ENCODE data around the gene EFNA5.
A peak's percentile ranks its signal among the peaks of the same experiment; 100 is the strongest.

EFNA5 gene

DNA sequence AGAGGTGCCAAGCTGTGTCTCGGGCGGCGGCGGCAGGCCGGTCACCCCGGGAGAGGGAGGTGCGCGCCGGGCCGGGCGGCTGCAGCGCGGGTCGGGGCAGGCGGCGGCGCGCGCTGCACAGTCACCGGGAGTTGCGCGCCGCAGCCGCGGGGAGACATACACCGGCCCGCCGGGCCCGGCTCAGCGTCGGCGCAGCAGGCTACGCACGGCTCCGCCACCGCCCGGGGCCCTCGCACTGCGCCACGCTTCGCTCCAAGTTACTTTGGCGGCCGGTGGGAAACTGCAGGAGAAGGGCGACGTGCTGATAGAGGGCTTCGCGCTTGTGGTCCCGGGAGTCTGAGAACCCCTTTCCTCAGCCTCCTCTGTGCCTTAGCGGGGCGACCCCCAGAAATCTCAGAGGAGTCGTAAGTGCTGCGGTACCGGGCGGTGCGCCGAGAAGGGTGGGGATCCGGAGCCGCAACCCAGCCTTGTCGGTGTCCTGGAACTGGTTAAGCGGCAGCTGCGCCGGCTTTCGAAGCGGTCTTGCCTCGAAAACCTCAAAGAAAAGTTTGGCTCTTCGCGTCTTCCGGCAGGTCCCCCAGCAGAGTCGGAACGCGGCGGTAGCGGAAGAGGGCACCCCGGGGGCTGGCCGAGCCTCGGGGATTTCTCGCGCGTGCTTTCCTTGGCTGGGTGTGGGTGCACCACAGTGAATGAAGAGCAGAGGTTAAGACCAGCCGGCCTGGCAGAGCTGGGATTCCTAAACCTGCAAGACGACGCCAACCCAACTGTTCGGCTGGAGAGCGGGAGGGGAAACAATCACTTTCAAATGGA, at the start of gene EFNA5:
Gene EFNA5 (minus strand): TSS at position 6 of the 810 bp plus-strand sequence.
- no peak for FAIRE-seq

DNA sequence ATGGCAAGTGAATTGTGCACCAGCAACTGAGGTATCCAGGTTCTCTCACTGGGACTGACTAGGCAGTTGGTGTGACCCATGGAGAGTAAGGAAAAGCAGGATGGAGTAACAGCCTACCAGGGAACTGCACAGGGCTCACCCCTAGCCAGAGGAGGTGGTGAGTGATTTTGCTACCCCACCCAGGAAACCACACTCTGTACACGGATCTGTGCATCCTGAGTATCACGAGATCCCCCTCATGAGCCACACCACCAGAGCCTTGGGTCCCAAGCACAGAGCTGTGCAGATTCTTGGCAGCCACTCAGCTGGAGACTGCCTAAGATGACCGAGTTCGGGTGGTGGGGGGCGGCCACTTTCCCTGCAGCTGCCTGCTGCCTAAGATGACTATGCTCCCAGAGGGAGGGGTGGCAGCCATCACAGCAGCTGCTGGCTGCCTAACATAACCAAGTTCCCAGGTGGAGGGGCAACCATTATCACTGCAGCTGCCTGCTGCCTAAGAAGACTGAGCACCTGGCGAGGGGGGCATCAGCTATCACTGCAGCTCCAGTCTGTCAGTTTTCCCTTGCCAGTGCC, 48.4 kb upstream of the EFNA5 start:
- no peak for FAIRE-seq

DNA sequence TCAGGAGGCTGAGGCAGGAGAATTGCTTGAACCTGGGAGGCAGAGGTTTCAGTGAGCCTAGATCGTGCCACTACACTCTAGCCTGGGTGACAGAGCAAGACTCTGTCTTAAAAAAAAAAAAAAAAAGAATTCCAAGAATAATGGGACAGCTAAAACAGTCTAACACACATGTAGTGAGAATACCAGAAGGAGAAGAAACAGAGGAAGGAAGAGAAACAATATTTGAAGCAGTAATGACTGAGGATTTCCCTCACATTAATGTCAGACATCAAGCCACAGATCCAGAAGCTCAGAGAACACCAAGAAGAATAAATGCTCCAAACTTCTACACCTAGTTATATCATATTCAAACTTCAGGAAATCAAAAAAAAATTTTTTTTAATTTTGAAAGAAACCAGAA, 47.1 kb upstream of the EFNA5 start:
- no peak for FAIRE-seq

DNA sequence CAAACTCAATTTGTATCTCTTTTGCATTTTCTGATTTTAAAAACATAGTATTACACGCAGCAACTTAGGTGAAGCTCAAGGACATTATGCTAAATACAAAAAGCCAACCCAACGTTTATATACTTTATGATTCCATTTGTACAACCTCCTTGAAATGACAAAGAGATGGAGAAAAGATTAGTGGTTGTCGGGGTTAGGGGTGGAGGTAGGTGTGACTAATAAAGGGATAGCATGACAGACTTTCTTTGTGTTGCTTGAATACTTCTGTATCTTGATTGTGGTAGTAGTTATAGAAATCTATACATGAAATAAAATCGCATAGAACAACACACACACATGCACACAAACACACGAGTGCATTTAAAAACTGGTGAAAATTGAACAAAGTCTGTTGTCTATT, 42.5 kb upstream of the EFNA5 start:
- FAIRE-seq = no peak

DNA sequence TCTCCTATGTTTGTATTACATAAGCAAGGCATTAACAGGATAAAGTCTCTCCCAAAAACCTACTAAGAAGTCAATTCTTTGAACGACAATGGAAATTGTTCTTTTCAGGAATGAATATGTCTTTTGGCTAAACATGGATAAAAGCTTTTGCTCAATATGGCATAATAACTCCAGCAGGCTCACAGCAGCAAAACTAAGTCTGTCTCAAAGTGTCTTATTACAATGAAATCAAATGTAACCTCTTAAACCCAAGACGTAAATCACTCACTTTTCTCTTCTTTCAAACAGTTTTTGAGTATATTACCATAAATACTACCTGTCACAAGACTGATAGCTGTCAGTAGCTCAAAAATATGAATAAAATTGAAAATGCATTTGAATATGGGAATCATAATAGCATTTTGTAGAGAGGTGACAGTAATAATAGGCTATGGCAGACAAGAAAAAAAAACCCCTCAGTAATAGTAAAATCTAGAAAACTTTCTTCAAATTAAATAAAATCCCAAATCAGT, 41.7 kb upstream of the EFNA5 start:
- FAIRE-seq = no peak

DNA sequence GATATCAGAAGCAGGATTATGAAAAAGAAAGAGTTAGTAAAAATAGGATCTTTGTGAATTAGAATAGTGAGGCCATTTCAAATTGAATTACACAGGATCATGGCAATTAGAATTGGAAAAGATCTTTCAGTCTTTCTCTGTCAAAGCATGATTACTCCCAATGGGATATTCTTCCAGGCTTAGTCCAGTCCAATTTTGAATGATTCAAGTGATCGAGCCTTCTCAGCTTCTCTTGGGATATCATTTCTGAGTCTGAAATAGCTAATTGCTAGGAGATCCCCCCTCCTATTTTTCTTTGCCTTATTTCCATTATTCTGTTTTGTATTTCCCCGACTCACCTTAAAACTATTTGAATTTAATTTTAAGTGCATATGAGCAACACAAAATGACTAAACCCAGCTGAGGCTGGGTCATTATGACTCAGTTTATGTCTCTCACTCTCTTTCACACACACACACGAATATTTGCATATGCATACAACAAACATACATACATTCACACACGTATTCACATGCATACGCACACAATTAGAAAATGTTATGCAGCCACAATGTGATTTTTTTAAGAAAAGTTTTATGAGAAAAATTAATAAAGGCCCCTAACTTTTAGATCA, 34.8 kb upstream of the EFNA5 start:
- no peak for FAIRE-seq

DNA sequence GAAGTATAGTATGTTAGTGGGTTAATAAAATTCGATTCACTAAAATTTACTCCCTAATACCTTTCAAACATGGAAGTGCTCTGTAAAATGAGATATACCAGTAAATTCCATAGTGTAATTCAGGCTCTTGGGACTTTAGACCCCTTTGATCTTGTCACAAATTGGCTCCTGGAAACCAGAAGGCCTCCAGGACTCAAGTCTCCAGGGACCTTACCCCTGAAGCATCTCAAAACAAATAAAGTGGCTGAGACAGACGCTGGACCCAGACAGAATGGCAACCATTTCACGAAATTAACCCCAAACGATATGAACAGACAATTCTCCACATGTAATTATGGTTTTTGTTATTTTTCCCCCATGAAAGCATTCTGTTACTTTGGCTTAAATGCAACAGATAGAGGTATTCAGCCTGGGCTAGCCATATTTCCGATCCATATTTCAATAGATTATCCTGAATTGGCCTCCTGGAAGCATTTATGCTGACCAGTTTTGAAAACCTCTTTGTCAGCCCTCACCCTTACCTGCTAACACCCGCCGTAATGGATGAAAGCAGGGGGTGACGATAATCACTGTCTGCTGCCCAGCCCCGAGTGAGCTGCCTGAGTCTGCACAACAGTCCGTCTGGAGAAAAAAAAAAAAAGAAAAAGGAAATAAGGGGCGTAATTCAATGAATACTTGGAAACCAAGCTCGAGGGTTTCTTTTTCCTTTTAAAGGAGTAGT, 34.1 kb upstream of the EFNA5 start:
- FAIRE-seq = no peak

DNA sequence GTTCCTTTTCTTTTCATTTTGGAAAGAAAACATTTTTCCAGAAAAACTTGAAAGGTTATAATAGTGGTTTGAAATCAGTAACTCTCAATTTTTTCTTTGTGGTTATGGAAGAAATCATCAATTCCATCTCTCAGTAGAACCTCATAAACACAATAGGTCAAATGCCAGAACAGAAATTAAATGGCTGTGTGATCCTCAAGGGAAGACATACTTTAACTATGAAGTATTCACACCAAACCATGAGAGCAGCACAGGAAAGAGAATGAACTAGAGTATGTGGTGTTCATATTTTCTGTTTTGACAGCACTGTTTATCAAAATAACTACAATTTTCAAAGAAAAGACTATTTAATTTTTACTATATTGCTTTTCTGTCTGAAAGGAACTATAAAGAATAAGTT, 29.7 kb upstream of the EFNA5 start:
- FAIRE-seq = no peak

DNA sequence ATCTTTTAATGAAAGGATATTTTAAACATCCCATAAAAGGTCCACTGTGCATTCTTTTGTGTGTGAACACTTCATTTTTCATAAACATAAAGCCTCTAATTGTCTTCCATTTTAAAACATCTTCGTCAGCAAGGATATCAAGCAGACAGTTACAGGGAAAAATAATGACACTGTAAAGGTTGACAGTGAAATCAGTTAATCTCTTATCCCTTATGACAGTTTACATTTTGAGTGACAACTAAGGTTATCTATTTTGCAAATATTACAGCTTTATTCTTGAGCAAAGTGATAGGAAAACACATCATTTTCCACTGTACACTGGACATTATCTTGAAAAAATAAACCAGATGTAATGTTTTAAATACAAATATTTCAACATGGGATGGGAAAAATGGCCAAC, 28.7 kb upstream of the EFNA5 start:
- no peak for FAIRE-seq

DNA sequence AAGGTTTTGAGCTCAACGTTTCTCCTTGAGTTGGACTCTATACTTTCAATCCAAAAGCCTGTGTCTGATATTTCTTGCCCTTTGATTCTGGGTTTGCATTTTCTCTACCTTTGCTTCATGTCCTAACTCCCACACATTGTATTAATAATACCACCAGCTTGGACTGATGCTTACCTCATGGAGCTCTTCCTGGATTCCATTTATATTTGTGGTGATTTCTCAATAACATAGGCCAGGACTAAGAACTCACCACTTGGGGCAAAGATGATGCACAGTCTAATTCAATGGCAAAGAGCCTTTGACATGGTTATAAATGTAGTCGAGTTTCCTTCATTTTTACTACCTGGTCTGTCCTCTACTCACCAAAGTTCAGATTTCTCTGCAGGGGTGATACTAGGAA, 27.5 kb upstream of the EFNA5 start:
- FAIRE-seq = no peak

DNA sequence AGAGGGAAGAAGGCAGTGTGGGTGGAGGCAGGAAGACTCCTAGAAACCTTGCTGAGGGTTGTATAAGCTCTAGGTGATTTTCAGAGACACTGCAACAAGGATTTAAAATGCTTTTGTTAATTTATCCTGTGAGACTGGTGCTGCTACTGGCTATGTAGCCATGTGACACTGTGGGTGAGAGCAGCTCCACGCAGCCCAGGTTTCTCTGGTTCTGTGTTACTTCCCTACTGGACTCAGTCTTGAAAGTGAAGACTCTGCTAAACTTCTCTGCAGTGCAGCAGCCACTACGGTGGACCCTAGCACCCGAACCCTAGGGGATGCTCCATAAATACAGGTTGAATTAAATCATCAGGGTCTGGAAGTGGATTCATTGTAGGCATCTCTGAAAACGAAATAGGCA, 25.8 kb upstream of the EFNA5 start:
- FAIRE-seq = no peak

DNA sequence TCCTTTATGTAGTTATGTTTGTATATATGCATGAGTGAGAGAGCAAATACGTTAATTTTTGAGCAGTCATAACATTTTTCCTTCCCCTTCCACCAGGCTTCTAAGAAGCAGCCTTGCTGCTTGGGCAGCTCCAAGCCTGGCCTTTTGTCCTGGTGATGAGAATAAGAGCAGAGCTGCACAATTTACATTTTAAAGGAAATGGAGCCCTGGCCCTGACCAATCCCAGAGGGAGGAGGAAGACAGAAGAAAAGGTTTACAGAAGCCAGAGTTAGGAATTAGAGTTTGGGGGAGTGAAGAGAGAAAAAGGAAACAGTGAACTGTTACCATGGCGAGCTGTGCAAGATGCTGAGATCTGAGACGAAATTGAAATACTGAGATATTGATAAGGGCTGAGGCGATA, 25.3 kb upstream of the EFNA5 start:
- FAIRE-seq = no peak

DNA sequence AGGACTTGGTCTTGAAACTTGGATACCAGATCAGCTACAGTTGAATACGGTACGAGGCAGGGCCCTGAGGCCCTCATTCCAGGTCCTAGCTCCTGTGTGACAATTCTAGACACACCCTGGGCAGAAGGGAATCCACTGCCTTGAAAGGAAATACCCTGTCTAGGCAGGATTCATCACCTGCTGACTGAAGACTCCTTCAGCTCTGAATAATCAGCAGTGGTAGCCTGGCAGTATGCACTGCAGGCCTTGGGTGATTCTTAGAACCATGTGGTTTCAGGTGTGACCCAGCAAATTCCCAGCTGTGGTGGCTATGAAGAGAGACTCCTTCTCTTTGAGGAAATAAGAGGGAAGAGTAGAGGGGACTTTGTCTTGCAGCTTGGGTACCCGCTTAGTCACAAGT, 17.2 kb upstream of the EFNA5 start:
- no peak for FAIRE-seq

DNA sequence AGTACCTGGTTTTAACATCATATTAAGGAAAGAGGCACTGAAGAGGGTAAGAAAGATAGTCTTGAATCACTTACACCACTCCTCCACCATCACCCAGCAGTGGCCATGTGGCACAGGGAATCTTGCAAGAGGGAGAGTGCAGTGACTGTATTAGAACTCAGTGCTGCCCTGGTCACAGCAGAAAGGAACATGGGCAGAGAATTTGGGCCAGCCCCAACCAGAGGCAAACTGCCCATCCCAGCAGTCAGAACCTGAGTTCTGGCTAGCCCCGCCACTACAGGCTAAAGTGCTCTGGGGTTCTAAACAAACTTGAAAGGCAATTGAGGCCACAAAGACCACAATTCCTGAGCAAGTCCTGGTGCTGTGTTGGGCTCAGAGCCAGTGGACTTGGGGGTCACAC, 16.7 kb upstream of the EFNA5 start:
- FAIRE-seq = no peak

DNA sequence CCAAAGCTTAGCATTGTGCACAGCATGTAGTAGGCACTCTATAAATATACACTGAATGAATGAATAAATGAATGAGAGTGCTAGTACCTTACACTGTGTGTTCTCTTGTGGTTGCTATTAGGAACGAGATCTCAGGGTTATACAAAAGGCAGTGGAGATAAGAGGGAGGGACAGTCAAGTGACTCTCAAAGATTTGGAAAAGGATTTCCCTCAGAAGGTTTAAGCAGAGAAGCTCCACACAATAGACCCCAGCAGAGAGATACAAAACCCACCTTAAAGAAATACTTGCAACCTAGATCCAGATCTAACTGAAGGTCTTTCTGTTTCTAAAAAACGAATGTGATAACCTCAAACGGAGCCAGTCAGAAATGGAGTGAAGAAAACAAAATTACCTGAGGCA, 11.8 kb upstream of the EFNA5 start:
- no peak for FAIRE-seq

DNA sequence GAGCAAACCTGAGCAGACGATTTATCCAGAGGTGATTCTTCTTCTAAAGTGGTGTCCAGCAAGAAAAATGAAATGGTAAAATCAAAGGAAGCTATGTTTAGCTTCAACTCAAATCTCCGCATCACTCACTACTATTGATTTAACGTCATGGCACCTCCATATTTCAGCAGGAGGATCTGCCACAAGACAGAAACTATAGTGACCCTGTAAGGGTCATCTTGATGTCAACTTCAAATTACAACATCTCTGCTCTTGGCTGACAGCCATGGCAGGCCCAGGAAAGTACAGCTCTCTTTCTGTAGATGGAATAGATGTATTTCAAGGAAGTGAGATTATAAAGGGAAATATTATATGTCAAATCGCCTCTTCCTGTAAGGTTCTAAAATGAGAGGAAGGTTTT, 10.1 kb upstream of the EFNA5 start:
- FAIRE-seq = no peak

DNA sequence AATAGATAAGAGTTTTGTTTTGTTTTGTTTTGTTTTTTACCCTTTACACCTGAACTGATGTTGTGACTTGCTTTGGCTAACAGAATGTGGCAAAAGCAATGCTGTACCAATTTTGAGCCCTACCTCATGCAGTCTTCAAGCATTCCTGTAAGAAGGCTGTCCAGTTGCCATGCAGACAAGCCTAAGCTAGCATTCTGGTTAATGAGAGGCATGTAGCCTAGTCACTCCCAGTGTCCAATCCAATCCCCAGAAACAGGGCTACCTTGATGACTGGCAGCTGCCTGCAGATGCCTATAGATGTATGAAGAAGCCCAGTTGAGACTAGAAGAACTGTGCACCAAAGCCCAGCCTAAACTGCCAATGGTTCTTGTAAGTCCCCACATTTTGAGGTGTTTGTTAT, 9.4 kb upstream of the EFNA5 start:
- FAIRE-seq = no peak

DNA sequence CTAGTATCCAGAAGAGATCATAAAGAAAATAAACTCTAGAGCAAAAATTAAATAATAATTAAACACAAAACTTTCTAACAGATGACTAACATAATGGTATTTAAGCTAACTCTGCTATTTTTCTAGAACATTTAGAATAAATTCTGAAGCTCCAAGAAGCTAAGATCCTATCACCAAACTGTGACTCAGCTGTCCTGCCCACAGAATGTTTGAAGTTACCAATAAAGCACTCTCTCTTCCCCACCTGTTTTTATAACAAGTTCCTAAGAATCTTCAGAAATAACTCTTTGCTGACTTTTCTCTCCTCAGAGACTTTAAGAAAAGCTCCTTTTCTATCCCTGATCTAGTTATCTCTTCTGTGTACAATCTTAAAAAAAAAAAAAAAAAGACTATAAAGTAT, 6.0 kb upstream of the EFNA5 start:
- no peak for FAIRE-seq

DNA sequence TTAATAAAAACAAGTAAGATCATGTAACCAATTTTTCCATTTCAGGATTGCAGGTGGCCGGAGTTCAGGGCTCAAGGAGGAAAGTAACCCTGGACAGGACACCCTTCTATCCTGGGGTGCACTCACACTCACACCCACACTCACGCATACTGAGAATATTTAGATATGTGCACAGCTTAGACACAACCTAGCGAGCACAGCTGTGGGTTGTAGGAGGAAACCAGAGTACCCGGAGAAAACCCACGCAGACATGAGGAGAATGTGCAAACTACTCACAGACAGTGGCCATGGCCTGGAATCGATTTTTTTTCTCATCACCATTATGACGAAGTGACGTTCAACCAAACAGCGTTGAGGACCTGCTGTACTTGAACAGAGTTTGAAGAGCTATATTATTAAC, 4.5 kb upstream of the EFNA5 start:
- FAIRE-seq = no peak

DNA sequence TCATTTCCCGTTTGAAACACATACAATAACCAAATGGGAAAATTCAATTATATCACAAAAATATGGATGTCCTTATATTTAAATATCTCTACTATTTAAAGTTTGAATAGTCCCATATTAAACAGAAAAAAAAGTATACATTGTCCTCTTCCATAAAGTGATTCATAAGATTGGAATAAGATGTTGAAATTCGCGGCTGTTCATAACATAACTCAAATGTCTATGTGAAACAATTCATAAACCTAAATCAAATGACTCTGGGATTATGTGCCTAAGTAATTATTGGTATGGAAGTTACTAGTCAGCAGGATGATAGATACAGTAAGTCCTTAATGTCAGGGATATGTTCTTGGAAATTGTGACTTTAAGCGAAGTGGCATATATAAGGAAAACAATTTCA, 3.9 kb upstream of the EFNA5 start:
- FAIRE-seq = no peak

DNA sequence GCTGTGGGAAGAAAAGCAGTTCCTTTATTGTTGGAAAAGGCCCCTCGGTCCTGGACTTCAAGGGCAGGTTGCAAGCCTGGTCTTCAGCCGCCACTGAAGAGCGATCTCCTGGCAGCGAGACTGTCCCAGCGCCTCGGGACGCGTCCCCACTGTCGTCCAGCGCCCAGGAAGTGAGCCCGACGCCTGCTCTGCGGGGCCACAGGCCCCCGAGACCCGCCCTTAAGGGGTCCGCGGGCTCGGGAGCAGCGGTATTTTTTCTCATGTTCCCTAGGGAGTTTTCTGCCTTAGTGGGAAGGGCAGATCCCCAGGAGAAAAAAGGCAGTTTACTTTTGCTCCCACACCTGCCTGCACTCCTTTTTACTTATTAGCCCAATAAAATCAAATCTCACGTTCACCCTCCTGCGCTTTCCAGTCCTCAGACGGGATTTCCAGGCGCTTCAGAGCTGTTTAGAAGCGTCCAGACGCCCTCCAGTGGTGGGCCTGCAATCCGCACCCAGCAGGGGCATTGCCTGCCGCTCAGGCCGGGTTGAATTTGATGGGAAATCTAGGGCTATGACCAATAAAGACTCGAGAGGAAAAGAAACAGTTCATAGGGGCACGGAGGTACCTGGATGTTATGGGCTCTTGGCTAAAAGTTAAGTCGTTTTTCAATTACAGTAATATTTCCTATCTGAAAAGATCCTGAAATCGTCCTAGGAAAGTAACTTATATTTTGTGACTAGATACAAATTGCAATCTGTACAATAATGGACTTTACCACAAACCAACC, 2.8 kb upstream of the EFNA5 start:
- FAIRE-seq = peak; percentile 54

DNA sequence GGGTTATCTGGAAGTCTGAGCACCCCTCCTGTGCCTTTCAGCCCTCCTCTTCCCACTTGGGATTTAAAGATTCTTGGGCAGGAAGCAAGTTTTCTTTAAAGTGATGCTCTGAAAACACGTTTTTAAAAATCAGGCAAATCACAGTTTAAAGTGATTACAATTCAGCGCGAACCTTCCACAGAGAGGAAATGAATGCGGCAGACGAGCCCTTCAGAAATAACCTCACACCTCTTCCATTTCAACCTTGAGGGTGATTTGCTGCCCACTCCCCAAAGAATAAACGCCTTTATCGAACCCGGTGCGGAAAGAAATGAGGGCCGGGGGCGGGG, 2.3 kb upstream of the EFNA5 start:
- FAIRE-seq = no peak
